ENCODE data around the gene ZNF787. TPM values are rescaled to one million over a fixed set of nuclear protein-coding genes. Genes with fewer than 3 reads are reported as not detected.
A peak's percentile ranks its signal among the peaks of the same experiment; 100 is the strongest.

The ZNF787 gene
- total RNA-seq, 1 experiment from 2014 or later, result 54.6 TPM

DNA sequence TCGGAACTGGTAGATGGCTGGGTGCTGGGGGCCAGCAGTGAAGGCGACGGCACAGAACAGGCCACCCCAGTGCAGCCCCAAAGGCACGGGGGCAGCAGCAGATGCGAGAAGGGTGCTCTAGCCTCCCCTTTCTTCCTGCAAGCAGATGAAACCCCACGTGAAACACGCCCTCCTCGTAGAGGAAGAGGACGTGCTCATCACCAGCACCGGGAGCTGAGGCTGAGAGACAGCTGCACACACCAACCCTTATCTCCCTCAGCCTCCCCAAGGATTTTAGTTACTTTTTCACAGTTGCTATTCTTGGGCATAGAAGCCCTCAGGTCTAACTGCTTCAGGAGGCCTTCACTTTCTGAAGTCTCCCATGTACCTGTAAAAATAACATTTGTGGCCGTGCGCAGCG is 11.9 kb downstream of the ZNF787 start:
- Histone ChIP-seq H2BK12ac (ENCODE audit: insufficient read length, low read depth, low read length) (no peak overlapping the region), H3K27me3 (ENCODE audit: insufficient read depth, low read length) (no peaks in the 10 kb centered on the region), H4K91ac (ENCODE audit: insufficient read length, low read depth, low read length) (no peak overlapping the region), H2BK15ac (ENCODE audit: low read depth, low read length) (no peak overlapping the region), H3K27ac (ENCODE audit: insufficient read length, low read depth, low read length) (no peak overlapping the region), H2BK5ac (ENCODE audit: insufficient read length, low read length) (no peak overlapping the region), H2AFZ (ENCODE audit: low read length) (no peak overlapping the region), H3K14ac (ENCODE audit: insufficient read depth, low read length) (0 out of 2 replicates have a peak overlapping the region, but pooled peaks have one; percentile 42), H3K23me2 (ENCODE audit: insufficient read length, low read depth, low read length, poor library complexity, severe bottlenecking) (no peaks in the 10 kb centered on the region), H3K79me1 (ENCODE audit: insufficient read depth, low read depth, low read length, poor library complexity, severe bottlenecking) (no peaks in the 10 kb centered on the region), H4K8ac (replicated peaks; ENCODE audit: insufficient read length, low read depth, low read length) (no peak overlapping the region), H3K9me3 (ENCODE audit: control insufficient read depth, low read depth, low read length) (no peaks in the 10 kb centered on the region), H3K23ac (ENCODE audit: insufficient read length, low read depth, low read length) (no peak overlapping the region), H4K5ac (ENCODE audit: insufficient read length, low read depth, low read length) (no peak overlapping the region), H3K4me2 (ENCODE audit: insufficient read depth, insufficient read length, low read length) (no peak overlapping the region), H3T11ph (ENCODE audit: low read length) (no peak overlapping the region), H3K56ac (ENCODE audit: insufficient read length, low read depth, low read length) (no peak overlapping the region), H3K18ac (ENCODE audit: insufficient read length, low read depth, low read length) (no peak overlapping the region), H3K4ac (ENCODE audit: low read depth, low read length) (no peak overlapping the region), H3K9ac (ENCODE audit: extremely low read depth, insufficient read length, low read length) (no peak overlapping the region), H2BK120ac (ENCODE audit: low read depth, low read length, poor library complexity, severe bottlenecking) (no peak overlapping the region), H2AK5ac (ENCODE audit: insufficient read length, low read length) (no peak overlapping the region), H4K20me1 (ENCODE audit: control insufficient read depth, insufficient read depth, insufficient read length) (peaks cover 3% of the 10 kb centered on the region), H2BK20ac (ENCODE audit: low read depth, low read length, poor library complexity, severe bottlenecking) (no peak overlapping the region), H3K4me1 (ENCODE audit: insufficient read depth, low read length) (peaks cover 13% of the 10 kb centered on the region), H3K79me2 (ENCODE audit: insufficient read depth, low read length) (peaks cover 68% of the 10 kb centered on the region; the same call in 1 of the 2 replicates)
- H3K27me3 Mint-ChIP-seq (ENCODE audit: low read depth), result no peaks in the 10 kb centered on the region
- no peaks in the 10 kb centered on the region for H3K9me3 Mint-ChIP-seq
- peak overlapping the region in 1 of 3 experiments; percentile 53; a peak in 1 of 7 replicates for H3K27ac Mint-ChIP-seq
- peak overlapping the region in 1 of 2 experiments; percentile 44; a peak in 1 of 5 replicates for H3K4me3 Mint-ChIP-seq
- no CpG with 5 or more reads among the region's 13 CpGs for WGBS (ENCODE audit: extremely low coverage, insufficient read length, low lambda C conversion rate)
- peaks cover 62 to 78% of the 10 kb centered on the region in 2 experiments for H3K4me1 Mint-ChIP-seq
- TF ChIP-seq, protein P1, sequence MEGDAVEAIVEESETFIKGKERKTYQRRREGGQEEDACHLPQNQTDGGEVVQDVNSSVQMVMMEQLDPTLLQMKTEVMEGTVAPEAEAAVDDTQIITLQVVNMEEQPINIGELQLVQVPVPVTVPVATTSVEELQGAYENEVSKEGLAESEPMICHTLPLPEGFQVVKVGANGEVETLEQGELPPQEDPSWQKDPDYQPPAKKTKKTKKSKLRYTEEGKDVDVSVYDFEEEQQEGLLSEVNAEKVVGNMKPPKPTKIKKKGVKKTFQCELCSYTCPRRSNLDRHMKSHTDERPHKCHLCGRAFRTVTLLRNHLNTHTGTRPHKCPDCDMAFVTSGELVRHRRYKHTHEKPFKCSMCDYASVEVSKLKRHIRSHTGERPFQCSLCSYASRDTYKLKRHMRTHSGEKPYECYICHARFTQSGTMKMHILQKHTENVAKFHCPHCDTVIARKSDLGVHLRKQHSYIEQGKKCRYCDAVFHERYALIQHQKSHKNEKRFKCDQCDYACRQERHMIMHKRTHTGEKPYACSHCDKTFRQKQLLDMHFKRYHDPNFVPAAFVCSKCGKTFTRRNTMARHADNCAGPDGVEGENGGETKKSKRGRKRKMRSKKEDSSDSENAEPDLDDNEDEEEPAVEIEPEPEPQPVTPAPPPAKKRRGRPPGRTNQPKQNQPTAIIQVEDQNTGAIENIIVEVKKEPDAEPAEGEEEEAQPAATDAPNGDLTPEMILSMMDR (conservative IDR thresholded peaks at IDR 0.05), result no peak
- no peak for DNase-seq
- H3K36me3 Mint-ChIP-seq (ENCODE audit: insufficient read depth in 1 of 3, low read depth in 3 of 3), result peaks cover 4 to 13% (median 4%) of the 10 kb centered on the region in 3 experiments; a peak in 5 of 7 replicates
